Left ventricle myocardium inferior (tissue), 1 donor: Measurements from ENCODE around the gene DHRSX. TPM values are rescaled to one million over a fixed set of nuclear protein-coding genes. Genes with fewer than 3 reads are reported as not detected.
"Not testable (repeated sequence)": the region's sequence is repeated elsewhere in the genome, so short reads cannot be mapped to it uniquely, and the experiment has no call there.

Source experiments
- DNase-seq: peaks from one replicate; pipeline ENCODE4 v3.0.0-alpha.2; 2020
- H3K27ac ChIP-seq: fragments of 200-600 bp; replicated peaks from 2 replicates; pipeline ENCODE4 v1.8.0; 2021
- H3K27me3 ChIP-seq: fragments of 200-600 bp; 2 replicates; pipeline ENCODE4 v1.8.0; 2021; ENCODE audit warnings: low read depth
- H3K36me3 ChIP-seq: fragments of 200-600 bp; 2 replicates; pipeline ENCODE4 v1.8.0; 2021
- H3K4me1 ChIP-seq: fragments of 200-600 bp; 2 replicates; pipeline ENCODE4 v1.8.0; 2021
- H3K4me3 ChIP-seq: fragments of 200-600 bp; 2 replicates; pipeline ENCODE4 v1.8.0; 2021; ENCODE audit warnings: mild to moderate bottlenecking, moderate library complexity
- H3K9me3 ChIP-seq: fragments of 200-600 bp; replicated peaks from 2 replicates; pipeline ENCODE4 v1.8.0; 2021
- intact Hi-C: fragments of 100-400 bp; cut with micrococcal nuclease; formaldehyde crosslinking; loops from one replicate; pipeline ENCODE4 v1.11.0; 2022
- total RNA-seq: library from RNA; stranded (reverse); fragmentation: NEBNext Ultra II Directional; extraction: Animal tissue kit (Norgen Biotek cat#: 25700); gene quantifications from one replicate; pipeline ENCODE4 v1.2.1, GENCODE V29; 2021
- TF ChIP-seq, protein P1 (sequence below): fragments of 200-600 bp; IDR thresholded peaks from 2 replicates; pipeline ENCODE4 v1.8.0; 2021; ENCODE audit warnings: antibody characterized with exemption, mild to moderate bottlenecking, borderline replicate concordance
- donor health status: DM: no; HTN: yes; CAD: no; lungs with severe emphysema.

The DHRSX gene
- total RNA-seq, 1 donor from 2014 or later = 35.3 TPM

DNA sequence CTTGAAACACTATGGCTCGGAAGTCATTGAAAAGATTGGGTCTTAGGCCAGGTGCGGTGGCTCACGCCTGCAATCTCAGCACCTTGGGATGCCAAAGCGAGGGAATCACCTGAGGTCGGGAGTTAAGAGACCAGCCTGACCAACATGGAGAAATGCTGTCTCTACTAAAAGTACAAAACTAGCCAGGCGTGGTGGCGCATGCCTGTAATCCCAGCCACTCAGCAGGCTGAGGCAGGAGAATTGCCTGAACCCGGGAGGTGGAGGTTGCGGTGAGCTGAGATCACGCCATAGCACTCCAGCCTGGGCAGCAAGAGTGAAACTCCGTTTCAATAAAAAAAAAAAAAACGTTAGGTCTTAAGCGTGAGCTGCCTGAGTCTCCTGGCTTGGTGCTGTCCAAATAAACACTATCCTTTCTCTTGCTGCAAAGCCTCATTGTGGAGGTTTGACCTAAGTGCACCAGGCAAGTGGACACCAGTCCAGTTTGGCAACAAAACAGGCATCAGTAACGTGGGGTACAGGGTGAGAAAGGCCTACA lies 185.9 kb downstream of the DHRSX start:
- Histone ChIP-seq H3K9me3 (peaks cover 6% of the 10 kb centered on the region), H3K4me3 (no peak overlapping the region), H3K36me3 (peaks cover 6% of the 10 kb centered on the region), H3K27ac (no peak overlapping the region), H3K4me1 (no peaks in the 10 kb centered on the region), H3K27me3 (no peaks in the 10 kb centered on the region)
- no peak for DNase-seq
- intact Hi-C loops = no loop called here
- TF ChIP-seq, protein P1, sequence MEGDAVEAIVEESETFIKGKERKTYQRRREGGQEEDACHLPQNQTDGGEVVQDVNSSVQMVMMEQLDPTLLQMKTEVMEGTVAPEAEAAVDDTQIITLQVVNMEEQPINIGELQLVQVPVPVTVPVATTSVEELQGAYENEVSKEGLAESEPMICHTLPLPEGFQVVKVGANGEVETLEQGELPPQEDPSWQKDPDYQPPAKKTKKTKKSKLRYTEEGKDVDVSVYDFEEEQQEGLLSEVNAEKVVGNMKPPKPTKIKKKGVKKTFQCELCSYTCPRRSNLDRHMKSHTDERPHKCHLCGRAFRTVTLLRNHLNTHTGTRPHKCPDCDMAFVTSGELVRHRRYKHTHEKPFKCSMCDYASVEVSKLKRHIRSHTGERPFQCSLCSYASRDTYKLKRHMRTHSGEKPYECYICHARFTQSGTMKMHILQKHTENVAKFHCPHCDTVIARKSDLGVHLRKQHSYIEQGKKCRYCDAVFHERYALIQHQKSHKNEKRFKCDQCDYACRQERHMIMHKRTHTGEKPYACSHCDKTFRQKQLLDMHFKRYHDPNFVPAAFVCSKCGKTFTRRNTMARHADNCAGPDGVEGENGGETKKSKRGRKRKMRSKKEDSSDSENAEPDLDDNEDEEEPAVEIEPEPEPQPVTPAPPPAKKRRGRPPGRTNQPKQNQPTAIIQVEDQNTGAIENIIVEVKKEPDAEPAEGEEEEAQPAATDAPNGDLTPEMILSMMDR = no peak

DNA sequence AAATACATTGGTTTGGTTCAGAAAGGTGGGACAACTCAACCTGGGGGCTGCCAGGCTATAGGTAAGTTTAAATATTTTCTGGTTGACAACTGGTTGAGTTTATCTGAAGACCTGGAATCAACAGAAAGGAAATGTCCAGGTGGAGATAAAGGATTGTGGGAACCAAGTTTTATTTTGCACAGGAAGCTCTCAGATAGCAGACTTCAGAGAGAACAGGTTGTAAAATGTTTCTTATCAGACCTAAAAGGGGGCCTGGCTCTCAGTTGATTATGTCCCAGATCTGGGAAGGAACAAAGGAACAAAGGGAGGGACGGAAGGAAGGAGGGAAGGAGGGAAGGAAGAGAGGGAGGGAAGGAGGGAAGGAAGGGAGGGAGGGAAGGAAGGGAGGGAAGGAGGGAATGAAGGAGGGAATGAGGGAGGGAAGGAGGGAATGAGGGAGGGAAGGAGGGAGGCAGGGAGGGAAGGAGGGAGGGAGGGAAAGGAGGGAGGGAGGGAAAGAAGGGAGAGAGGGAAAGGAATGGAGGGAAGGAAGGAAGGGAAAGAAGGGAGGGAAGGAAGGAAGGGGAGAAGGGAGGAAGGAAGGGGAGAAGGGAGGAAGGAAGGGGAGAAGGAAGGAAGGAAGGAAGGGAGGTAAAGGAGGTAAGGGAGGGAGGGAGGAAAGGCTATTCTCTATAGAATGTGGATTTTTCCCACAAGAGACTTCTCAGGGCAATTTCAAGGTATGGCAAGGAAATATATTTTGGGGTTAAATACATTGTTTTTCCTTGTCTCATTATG lies 186.7 kb downstream of the DHRSX start:
- H3K4me3 ChIP-seq = no peak overlapping the region
- TF ChIP-seq, protein P1 = no peak
- H3K36me3 ChIP-seq = peaks cover 6% of the 10 kb centered on the region
- H3K9me3 ChIP-seq = peaks cover 6% of the 10 kb centered on the region
- H3K27me3 ChIP-seq = no peaks in the 10 kb centered on the region
- no peak for DNase-seq
- intact Hi-C loops = no loop called here
- no peak overlapping the region for H3K27ac ChIP-seq
- no peaks in the 10 kb centered on the region for H3K4me1 ChIP-seq

DNA sequence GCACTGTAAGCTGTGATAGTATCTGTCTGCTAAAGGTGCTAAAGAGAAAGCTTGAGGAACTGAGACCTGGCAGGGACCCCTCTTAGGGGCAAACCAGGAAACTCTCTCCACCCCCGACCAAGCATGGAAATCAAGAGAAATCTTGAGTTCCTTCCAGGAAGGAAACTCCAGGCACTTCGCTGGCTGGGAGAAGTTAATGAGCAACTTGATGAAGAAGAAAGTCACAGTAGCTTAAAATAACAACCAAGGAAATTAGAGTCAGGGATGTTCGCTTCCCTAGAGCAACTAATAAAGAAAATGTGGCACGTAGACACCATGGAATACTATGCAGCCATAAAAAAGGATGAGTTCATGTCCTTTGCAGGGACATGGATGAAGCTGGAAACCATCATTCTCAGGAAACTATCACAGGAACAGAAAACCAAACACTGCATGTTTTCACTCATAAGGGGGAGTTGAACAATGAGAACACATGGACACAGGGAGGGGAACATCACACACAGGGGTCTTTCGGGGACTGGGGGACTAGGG lies 188.7 kb downstream of the DHRSX start:
- H3K4me3 ChIP-seq, DNase-seq, H3K27ac ChIP-seq, H3K4me1 ChIP-seq, intact Hi-C loops, H3K27me3 ChIP-seq, H3K36me3 ChIP-seq, H3K9me3 ChIP-seq: not testable (repeated sequence)

DNA sequence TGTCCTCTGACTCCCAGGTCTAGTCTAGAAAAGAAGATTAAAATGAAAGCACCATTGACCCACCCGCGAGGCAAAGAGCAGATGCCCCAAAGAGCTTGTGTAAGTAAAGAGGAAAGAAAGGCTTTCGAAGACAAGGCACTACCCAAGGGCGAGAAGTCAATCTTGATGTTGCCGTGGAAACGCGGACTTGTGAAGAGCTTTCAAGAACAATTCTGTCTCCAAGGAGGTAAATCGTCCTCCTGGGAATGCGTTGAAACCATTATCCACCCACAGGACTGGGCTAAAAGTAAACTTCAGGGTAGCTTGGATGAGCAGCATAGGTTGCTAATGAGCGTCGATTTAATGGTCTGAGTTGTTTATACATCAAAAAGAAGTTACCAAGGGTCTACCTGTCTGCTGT lies 189.3 kb downstream of the DHRSX start:
- Histone ChIP-seq H3K27me3 (no peaks in the 10 kb centered on the region), H3K4me3 (no peak overlapping the region), H3K4me1 (no peaks in the 10 kb centered on the region), H3K9me3 (peaks cover 6% of the 10 kb centered on the region), H3K36me3 (peaks cover 6% of the 10 kb centered on the region), H3K27ac (no peak overlapping the region)
- intact Hi-C loops = no loop called here
- no peak for DNase-seq
- TF ChIP-seq, protein P1 = no peak

GRCh38 chrX:2301901-2302300 lies 198.9 kb downstream of the DHRSX start:
- no peak for DNase-seq
- intact Hi-C loops = no loop called here
- no peak overlapping the region for H3K27ac ChIP-seq
- peaks cover 38% of the 10 kb centered on the region for H3K4me1 ChIP-seq
- no peaks in the 10 kb centered on the region for H3K36me3 ChIP-seq
- TF ChIP-seq, protein P1 = no peak
- H3K27me3 ChIP-seq = no peaks in the 10 kb centered on the region
- H3K9me3 ChIP-seq = no peaks in the 10 kb centered on the region
- H3K4me3 ChIP-seq = no peak overlapping the region

DNA sequence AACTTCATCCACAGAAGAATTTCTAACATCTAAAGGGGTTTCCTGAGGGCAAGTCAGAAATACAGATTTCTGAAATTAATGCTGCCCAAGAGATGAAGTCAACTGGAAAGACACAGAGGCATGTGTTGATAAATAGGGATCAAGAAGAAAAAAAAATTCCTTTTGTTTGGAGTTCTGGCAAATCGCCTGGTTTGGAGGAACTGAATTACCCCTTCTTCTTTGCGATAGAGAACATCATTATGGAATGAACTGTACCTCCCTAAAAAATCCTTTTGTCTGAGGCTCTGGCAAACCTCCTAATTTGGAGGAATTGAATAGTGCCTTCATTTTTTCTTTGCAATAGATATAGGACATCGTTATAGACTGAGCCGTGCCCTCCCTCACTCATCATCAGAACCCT lies 200.9 kb downstream of the DHRSX start:
- Histone ChIP-seq H3K27me3 (no peaks in the 10 kb centered on the region), H3K4me1 (peaks cover 38% of the 10 kb centered on the region), H3K27ac (no peak overlapping the region), H3K36me3 (peaks cover 5% of the 10 kb centered on the region), H3K4me3 (no peak overlapping the region), H3K9me3 (peaks cover 14% of the 10 kb centered on the region)
- intact Hi-C loops = no loop called here
- no peak for DNase-seq
- TF ChIP-seq, protein P1 = no peak
